Hematopoietic multipotent progenitor cell (in vitro differentiated cells): Measurements from ENCODE around the gene BATF2. TPM values are rescaled to one million over a fixed set of nuclear protein-coding genes. Genes with fewer than 3 reads are reported as not detected.
A peak's percentile ranks its signal among the peaks of the same experiment; 100 is the strongest.

Experiments
- DNase-seq, 3 donors: peaks; one replicate each; pipeline ENCODE4 v3.0.0-alpha.2; 2011 to 2015; ENCODE audit warnings: low read depth in 2 of 3, low spot score in 2 of 3
- total RNA-seq: library from RNA; depleted of rRNA; stranded (reverse); fragments of >200 nt; gene quantifications from one replicate; pipeline ENCODE4 v1.2.3, GENCODE V29; 2012

BATF2 gene
- total RNA-seq, result 0.81 TPM

GRCh38 chr11:64996710-64997380, at the start of gene BATF2:
Gene BATF2 (minus strand): TSS chr11:64996971. CDS start chr11:64996914, 57 bp downstream.
- peak in 2 of 3 donors; percentile 65 to 76 for DNase-seq

- DNase-seq, result no peak
Observed at GRCh38 chr11:65045728-65046127, 49.0 kb upstream of the BATF2 start.

- no peak for DNase-seq
Observed at GRCh38 chr11:65045061-65045460, 48.3 kb upstream of the BATF2 start.

DNA sequence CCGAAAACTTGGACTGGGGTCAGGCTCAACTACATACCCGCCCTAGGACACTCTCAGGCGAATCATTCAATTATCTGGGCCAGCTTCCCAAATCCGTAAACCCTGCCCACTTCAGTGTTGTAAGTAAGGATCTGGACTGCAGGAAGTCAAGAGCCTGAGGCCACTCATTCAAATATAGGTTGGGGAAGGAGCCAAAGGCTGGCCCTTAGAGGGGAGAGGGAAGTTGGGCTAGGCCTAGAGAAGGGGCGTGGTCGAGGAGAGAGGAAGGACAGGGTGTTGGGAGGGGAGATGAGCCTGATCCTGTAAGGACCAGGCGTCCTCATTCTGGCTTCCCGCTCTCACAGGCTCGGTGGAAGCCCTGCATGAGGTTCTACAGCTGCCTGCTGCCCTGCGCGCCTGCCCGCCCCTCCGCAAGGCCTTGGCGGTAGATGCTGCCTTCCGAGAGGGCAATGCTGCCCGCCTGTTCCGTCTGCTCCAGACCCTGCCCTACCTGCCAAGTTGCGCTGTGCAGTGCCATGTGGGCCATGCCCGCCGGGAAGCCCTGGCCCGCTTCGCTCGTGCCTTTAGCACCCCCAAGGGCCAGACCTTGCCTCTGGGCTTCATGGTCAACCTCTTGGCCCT, 47.2 kb upstream of the BATF2 start:
- no peak for DNase-seq

- no peak for DNase-seq
Observed at GRCh38 chr11:65042891-65043290, 46.1 kb upstream of the BATF2 start.

- DNase-seq, result peak; percentile 74 to 95 (median 93)
Observed at GRCh38 chr11:65040847-65041622, 44.3 kb upstream of the BATF2 start, which contains the start of gene SAC3D1. Gene SAC3D1 (plus strand): TSS chr11:65041210. CDS start chr11:65041293, 83 bp downstream.

GRCh38 chr11:65040520-65040846, 43.7 kb upstream of the BATF2 start:
- no peak for DNase-seq

DNA sequence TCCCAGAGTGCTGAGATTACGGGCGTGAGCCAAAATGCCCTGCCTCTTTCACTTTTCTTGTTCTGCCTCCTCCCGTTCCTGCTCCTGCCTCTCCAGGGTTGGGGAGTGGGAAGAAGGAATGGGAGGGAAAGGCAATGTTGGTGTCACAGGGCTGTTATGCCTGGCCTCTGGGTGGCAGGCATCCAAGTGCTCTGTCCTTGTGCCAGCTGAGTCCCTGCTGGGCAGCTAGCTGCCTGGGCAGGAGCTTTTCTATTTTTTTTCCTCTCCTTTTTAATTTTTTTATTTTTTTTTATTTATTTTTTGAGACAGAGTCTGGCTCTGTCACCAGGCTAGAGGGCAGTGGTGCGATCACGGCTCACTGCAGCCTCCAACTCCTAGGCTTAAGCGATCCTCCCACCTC, 40.2 kb upstream of the BATF2 start:
- DNase-seq, result no peak

DNA sequence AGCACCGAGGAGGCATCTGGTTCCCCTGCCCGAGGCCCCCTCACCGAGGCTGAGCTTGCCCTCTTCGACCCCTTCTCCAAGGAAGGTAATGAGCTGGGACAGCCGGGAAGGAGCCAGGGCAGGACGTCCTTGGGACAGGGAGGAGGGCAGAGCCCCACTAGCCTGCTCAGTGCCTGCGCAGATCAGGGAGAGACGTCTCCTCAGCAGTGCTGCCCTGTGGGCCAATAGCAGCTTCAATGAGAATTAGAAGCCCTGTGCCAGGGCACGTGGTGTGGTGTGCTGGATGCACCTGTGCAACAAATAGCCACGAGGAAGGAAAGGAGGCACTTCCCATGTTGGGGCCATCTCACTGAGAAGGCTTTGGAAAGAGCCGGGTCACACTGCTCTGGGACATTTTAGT, 38.8 kb upstream of the BATF2 start:
- DNase-seq, result no peak

- no peak for DNase-seq
Observed at GRCh38 chr11:65034423-65034822, 37.7 kb upstream of the BATF2 start.

GRCh38 chr11:65032216-65032615, 35.4 kb upstream of the BATF2 start:
- DNase-seq, result no peak

DNA sequence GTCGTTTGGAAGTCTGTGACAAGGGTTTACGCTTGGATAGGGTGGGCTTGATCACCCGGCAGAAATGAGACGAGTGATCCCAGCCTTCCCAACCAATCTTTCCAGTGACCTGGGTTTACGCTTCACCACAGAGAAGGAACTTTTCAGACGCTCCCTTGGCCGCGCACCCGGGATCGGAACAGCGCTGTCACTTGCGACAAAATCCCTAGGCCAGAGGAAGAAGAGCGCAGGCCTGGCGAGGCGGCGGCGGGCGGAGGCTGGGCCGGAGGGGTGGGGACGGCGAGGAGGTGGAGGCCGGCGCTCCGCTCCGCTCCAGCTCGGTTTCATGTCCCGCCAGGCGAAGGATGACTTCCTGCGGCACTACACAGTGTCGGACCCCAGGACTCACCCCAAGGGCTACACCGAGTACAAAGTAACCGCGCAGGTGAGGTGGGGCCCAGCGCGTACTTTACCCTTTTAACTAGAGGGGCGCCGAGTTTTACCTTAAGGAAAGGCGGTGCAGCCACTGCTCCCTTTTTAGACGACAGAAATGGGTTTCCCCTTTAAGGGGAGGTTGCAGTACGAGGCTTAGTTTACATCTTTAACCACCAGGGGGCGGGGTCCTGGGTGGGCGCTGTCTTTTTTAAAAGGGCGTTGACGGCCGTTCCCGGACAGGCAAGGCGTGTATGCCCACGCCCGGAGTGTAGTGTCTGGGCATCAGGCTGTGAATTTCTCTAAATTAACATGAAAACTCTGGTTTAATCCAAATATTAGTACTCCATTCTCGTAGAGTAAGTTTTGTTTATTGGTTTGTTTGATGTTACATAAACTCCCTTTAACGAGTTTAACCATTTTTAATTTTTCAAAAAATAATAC, 30.7 kb upstream of the BATF2 start, which contains the start of gene SNX15:
SNX15 (plus strand) TSS at position 227 of the 855 bp plus-strand sequence; CDS start at position 326, 99 bp downstream.
- DNase-seq, result peak; percentile 83 to 98 (median 96)

GRCh38 chr11:65026810-65027209, 30.0 kb upstream of the BATF2 start:
- no peak for DNase-seq

GRCh38 chr11:65023502-65023901, 26.7 kb upstream of the BATF2 start:
- peak in 1 of 3 donors; percentile 45 for DNase-seq

DNA sequence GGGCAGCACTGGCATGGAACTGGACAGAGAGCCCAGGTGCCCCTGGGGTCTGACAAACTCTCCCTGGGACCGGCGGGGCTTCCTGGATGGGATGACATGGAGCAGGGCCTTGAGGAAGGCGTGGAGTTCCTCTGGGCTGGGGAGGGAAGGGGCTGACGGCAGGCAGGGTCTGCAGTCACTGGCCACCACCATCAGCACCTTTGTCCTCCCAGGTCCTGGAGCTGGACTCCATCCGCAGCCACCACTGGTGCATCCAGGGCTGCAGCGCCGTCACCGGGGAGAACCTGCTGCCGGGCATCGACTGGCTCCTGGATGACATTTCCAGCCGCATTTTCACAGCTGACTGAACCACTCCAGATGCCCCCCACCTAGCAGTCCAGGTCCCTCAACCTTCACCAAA, 24.7 kb upstream of the BATF2 start:
- DNase-seq, result no peak

DNA sequence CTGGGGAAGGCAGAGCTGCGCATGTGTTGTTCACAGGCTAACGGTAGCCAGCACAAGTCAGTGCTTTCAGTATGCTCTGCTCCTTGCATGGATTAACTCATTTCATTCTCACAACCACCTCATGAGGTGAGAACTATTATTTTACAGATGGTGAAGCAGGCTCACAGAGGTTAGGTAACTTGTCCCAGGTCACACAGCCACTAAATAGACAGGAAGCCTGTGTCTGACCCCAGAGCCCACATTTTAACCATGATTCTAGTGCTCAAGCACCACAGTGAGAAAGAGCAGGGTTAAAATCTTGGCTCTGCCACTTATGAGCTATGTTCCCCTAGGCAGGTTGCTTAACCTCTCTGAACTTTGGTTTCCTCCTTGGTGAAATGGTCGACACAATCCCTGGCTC, 24.2 kb upstream of the BATF2 start:
- no peak for DNase-seq

DNA sequence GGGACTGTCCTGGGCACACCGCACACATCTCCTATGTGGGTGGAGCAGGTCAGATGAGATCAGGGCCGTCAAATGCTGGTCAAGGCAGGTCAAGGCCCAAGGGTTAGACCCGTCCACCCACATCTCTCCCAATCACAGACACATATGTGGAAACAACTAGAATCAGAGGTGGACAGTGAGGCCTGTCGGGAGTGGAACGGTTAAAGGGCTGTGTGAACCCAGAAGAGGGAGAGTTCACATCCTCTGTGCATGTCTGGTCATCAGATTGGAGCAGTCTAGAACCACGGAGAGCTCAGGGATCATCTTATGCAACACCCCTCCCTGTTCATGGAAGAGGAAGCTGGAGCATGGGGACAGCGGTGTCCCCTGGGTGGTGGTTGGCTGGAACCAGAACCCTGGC, 23.1 kb upstream of the BATF2 start:
- no peak for DNase-seq

GRCh38 chr11:65017937-65018336, 21.2 kb upstream of the BATF2 start:
- no peak for DNase-seq

DNA sequence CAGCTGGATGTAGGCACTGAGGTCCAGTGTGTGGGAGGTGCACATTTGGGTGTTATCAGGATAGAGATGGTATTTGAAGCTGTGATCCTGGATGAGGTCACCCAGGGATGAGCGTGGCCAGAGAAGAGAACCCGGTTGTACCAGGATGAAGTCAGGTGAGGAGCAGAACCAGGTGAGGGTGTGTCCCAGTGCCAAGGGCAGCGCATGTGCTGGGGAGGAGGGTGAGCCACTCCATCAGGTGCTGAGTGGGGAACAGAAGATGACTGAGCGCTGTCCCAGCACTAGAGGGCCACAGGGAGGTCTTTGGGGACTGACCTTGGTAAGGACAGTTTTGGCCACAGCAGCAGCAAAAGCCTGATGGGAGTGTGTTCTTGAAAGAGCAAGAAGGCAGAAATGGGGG, 19.9 kb upstream of the BATF2 start:
- no peak for DNase-seq

- DNase-seq, result peak in 1 of 3 donors; percentile 57
Observed at GRCh38 chr11:65014726-65015227, 18.0 kb upstream of the BATF2 start.
